HepG2 (cell line): Measurements from ENCODE around the gene NCAPD2. TPM values are rescaled to one million over a fixed set of nuclear protein-coding genes. Genes with fewer than 3 reads are reported as not detected.

Source experiments
- ARHGAP35 ChIP-seq: sonication (generic); formaldehyde crosslinking; IDR thresholded peaks from 2 replicates; pipeline ENCODE4 v1.9.0; 2022; ENCODE audit warnings: mild to moderate bottlenecking, inconsistent platforms, moderate library complexity, missing genetic modification reagents, borderline replicate concordance
- BCL6 ChIP-seq: IDR thresholded peaks from 2 replicates; pipeline ENCODE4 v1.6.1; 2016; ENCODE audit warnings: missing genetic modification reagents, missing compliant biosample characterization
- EP300 ChIP-seq, 3 experiments: sonication (generic) in 1 of 3; formaldehyde crosslinking in 1 of 3; IDR thresholded peaks; 2 replicates each; pipeline versions ENCODE4 v1.5.1 to v1.6.1; 2011 to 2020; ENCODE audit warnings: low read depth in 2 of 3, low read length in 2 of 3, borderline replicate concordance in 1 of 3, improper control_type of control experiment in 1 of 3, mild to moderate bottlenecking in 1 of 3, missing genetic modification reagents in 1 of 3, moderate library complexity in 1 of 3
- HOXA9 ChIP-seq: sonication (generic); formaldehyde crosslinking; IDR thresholded peaks from 2 replicates; pipeline ENCODE4 v1.8.1; 2022; ENCODE audit warnings: missing genetic modification reagents, mild to moderate bottlenecking, moderate library complexity, borderline replicate concordance
- ISX ChIP-seq: sonication (generic); formaldehyde crosslinking; conservative IDR thresholded peaks from 2 replicates; pipeline ENCODE4 v1.5.0; 2020; ENCODE audit warnings: missing genetic modification reagents
- KAT2B ChIP-seq: fragments of 150-350 bp; IDR thresholded peaks from 2 replicates; pipeline ENCODE4 v1.6.1; 2014; ENCODE audit warnings: low read depth, low read length, borderline replicate concordance
- KDM1A ChIP-seq: IDR thresholded peaks from 2 replicates; pipeline ENCODE4 v1.6.1; 2016; ENCODE audit warnings: missing compliant biosample characterization
- MED8 ChIP-seq: sonication (generic); formaldehyde crosslinking; IDR thresholded peaks from 2 replicates; pipeline ENCODE4 v1.8.1; 2023; ENCODE audit warnings: mild to moderate bottlenecking, missing genetic modification reagents; ENCODE audit not compliant: insufficient replicate concordance
- NFE2 ChIP-seq: sonication (generic); formaldehyde crosslinking; IDR thresholded peaks from 2 replicates; pipeline ENCODE4 v1.4.0; 2020; ENCODE audit warnings: missing genetic modification reagents
- NR2C2 ChIP-seq: sonication (generic); formaldehyde crosslinking; IDR thresholded peaks from 2 replicates; pipeline ENCODE4 v1.4.0; 2020; ENCODE audit warnings: missing genetic modification reagents, mild to moderate bottlenecking, moderate library complexity, borderline replicate concordance
- ONECUT2 ChIP-seq: sonication (generic); formaldehyde crosslinking; IDR thresholded peaks from 2 replicates; pipeline ENCODE4 v1.4.0; 2020; ENCODE audit warnings: missing genetic modification reagents
- PHF20 ChIP-seq: sonication (generic); formaldehyde crosslinking; IDR thresholded peaks from 2 replicates; pipeline ENCODE4 v1.5.0; 2020; ENCODE audit warnings: mild to moderate bottlenecking, missing genetic modification reagents
- PHF8 ChIP-seq: sonication (generic); formaldehyde crosslinking; IDR thresholded peaks from 2 replicates; pipeline ENCODE4 v1.5.0; 2020; ENCODE audit warnings: missing genetic modification reagents
- RBM39 ChIP-seq: fragments of 200-400 bp; formaldehyde crosslinking; IDR thresholded peaks from one replicate; pipeline ENCODE4 v1.6.1; 2018; ENCODE audit warnings: antibody characterized with exemption, mild to moderate bottlenecking, low read depth, low read length; ENCODE audit not compliant: poor library complexity, severe bottlenecking
- SALL2 ChIP-seq: sonication (generic); formaldehyde crosslinking; IDR thresholded peaks from 2 replicates; pipeline ENCODE4 v1.8.1; 2023; ENCODE audit warnings: mild to moderate bottlenecking, missing genetic modification reagents, inconsistent platforms
- TBP ChIP-seq: sonication (generic); formaldehyde crosslinking; IDR thresholded peaks from 2 replicates; pipeline ENCODE4 v1.5.0; 2020; ENCODE audit warnings: missing genetic modification reagents
- ZFP36L1 ChIP-seq: sonication (generic); formaldehyde crosslinking; IDR thresholded peaks from 2 replicates; pipeline ENCODE4 v1.8.0; 2022; ENCODE audit warnings: mild to moderate bottlenecking, missing genetic modification reagents, moderate library complexity
- ZFP82 ChIP-seq: sonication (generic); formaldehyde crosslinking; IDR thresholded peaks from 2 replicates; pipeline ENCODE4 v1.5.1; 2020; ENCODE audit warnings: mild to moderate bottlenecking, missing genetic modification reagents, borderline replicate concordance
- ZNF296 ChIP-seq: sonication (generic); formaldehyde crosslinking; conservative IDR thresholded peaks from 2 replicates; pipeline ENCODE4 v1.5.0; 2020; ENCODE audit warnings: mild to moderate bottlenecking, missing genetic modification reagents
- ZNF577 ChIP-seq: sonication (generic); formaldehyde crosslinking; IDR thresholded peaks from 2 replicates; pipeline ENCODE4 v1.4.0; 2020; ENCODE audit warnings: mild to moderate bottlenecking, low read depth, missing genetic modification reagents, borderline replicate concordance
- ZSCAN25 ChIP-seq: sonication (generic); formaldehyde crosslinking; IDR thresholded peaks from 2 replicates; pipeline ENCODE4 v1.8.0; 2022; ENCODE audit warnings: mild to moderate bottlenecking, missing genetic modification reagents
- polyA plus RNA-seq, 8 experiments: library from polyadenylated mRNA; depleted of rRNA in 3 of 8; stranded (reverse) in 7 of 8; unstranded in 1 of 8; fragments of >200 nt; fragmentation: Illumina TruSeq in 4 of 8; extraction: Trizol in 4 of 8; gene quantifications; 2 replicates each; pipeline versions ENCODE4 v1.2.1 to v1.2.3, GENCODE V29; 2011 to 2016; ENCODE audit warnings: low read depth in 4 of 8, missing spikeins in 1 of 8, mixed read lengths in 1 of 8; ENCODE audit not compliant: insufficient read depth in 1 of 8
- total RNA-seq, 5 experiments: library from RNA; depleted of rRNA; stranded (reverse); fragments of >200 nt; fragmentation: Illumina TruSeq; extraction: Trizol; gene quantifications; 2 replicates each; pipeline ENCODE4 v1.2.3, GENCODE V29; 2016; ENCODE audit warnings: low read depth in 1 of 5
- TF ChIP-seq, protein P1 (sequence below): sonication (generic); formaldehyde crosslinking; conservative IDR thresholded peaks from 2 replicates; pipeline ENCODE4 v1.8.0; 2022; ENCODE audit warnings: low read depth, missing genetic modification reagents
- TF ChIP-seq, protein P2 (sequence below): sonication (generic); formaldehyde crosslinking; IDR thresholded peaks from 2 replicates; pipeline ENCODE4 v1.4.0; 2020; ENCODE audit warnings: low read depth, mild to moderate bottlenecking, missing genetic modification reagents
- TF ChIP-seq, protein P3 (sequence below): sonication (generic); formaldehyde crosslinking; IDR thresholded peaks from 2 replicates; pipeline ENCODE4 v1.4.0; 2020; ENCODE audit warnings: missing genetic modification reagents, borderline replicate concordance

The NCAPD2 gene
- total and polyA plus RNA-seq, 2 of the 13 experiments (the other 11 are each of a cell fraction or from before 2014, with no cell fraction given): 51.1 to 65.6 TPM

DNA sequence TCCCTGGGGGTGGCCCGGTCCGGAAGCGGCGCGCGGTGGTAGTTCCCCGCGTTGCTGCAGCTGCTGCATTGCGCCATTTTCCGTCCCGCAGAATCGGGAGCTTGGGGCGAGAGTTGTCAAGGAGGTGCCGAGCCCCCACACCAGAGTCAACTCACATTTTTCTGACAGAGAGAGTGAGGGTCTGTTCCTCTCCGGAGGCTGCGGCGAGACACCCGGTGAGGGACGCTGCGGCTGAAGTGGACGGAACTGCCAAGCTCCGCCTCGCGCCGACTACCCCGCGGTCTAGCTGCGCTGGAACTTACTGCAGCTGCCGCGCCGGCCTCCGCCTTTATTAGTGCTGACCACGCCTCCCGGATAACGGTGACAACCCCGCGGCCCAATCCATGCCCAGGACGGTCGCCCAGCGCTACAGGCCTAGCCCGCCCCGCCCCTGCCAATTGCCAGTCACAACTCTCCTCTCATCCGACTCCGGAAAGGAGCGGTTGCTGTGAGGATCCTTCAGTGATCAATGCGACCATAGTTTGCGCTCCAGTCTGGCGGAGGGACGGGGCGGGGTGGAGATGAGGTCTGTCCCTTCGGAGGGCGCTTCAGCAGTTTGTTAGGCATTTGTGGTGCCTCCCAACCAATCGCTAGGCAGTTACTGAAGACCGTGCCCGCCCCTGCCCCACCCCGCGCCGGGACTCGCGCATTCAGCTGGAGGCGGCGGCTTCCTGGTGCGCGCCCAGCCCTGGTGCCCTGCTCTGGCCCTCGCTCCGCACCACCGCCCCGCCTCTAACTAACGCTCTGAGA is 23.3 kb upstream of the NCAPD2 start, which contains the start of gene VAMP1 (continued):
- TF ChIP-seq PHF8 (CRISPR knock-in tag) (peak; percentile 89), BCL6 (CRISPR knock-in tag) (peak; percentile 33), NR2C2 (CRISPR knock-in tag) (peak; percentile 51; the same call in 1 of the 2 replicates), MED8 (CRISPR knock-in tag) (peak; percentile 75), SALL2 (peak; percentile 68; the same call in 1 of the 2 replicates), ZNF296 (no peak), PHF20 (CRISPR knock-in tag) (peak; percentile 63), ZSCAN25 (CRISPR knock-in tag) (no peak), ZFP82 (CRISPR knock-in tag) (peak; percentile 79; the same call in 1 of the 2 replicates), KAT2B (no peak), EP300 (IDR thresholded peaks at IDR 0.05; ENCODE audit: low read depth in 2 of 2, low read length in 2 of 2) (no peak), EP300 (CRISPR knock-in tag; IDR thresholded peaks at IDR 0.05; ENCODE audit: borderline replicate concordance) (no peak), ISX (CRISPR knock-in tag) (no peak), KDM1A (CRISPR knock-in tag) (no peak), ZFP36L1 (CRISPR knock-in tag) (peak; percentile 81; the same call in 1 of the 2 replicates), HOXA9 (no peak), RBM39 (peak; percentile 91), ONECUT2 (peak; percentile 69; the same call in 1 of the 2 replicates), TBP (no peak), NFE2 (CRISPR knock-in tag) (no peak), ZNF577 (no peak), ARHGAP35 (CRISPR knock-in tag) (no peak; the same call in 1 of the 2 replicates)
- TF ChIP-seq, protein P1, sequence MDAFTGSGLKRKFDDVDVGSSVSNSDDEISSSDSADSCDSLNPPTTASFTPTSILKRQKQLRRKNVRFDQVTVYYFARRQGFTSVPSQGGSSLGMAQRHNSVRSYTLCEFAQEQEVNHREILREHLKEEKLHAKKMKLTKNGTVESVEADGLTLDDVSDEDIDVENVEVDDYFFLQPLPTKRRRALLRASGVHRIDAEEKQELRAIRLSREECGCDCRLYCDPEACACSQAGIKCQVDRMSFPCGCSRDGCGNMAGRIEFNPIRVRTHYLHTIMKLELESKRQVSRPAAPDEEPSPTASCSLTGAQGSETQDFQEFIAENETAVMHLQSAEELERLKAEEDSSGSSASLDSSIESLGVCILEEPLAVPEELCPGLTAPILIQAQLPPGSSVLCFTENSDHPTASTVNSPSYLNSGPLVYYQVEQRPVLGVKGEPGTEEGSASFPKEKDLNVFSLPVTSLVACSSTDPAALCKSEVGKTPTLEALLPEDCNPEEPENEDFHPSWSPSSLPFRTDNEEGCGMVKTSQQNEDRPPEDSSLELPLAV: no peak
- TF ChIP-seq, protein P2, sequence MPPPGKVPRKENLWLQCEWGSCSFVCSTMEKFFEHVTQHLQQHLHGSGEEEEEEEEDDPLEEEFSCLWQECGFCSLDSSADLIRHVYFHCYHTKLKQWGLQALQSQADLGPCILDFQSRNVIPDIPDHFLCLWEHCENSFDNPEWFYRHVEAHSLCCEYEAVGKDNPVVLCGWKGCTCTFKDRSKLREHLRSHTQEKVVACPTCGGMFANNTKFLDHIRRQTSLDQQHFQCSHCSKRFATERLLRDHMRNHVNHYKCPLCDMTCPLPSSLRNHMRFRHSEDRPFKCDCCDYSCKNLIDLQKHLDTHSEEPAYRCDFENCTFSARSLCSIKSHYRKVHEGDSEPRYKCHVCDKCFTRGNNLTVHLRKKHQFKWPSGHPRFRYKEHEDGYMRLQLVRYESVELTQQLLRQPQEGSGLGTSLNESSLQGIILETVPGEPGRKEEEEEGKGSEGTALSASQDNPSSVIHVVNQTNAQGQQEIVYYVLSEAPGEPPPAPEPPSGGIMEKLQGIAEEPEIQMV (CRISPR knock-in tag): 0 out of 2 replicates have a peak, but pooled peaks have one; percentile 68
- TF ChIP-seq, protein P3, sequence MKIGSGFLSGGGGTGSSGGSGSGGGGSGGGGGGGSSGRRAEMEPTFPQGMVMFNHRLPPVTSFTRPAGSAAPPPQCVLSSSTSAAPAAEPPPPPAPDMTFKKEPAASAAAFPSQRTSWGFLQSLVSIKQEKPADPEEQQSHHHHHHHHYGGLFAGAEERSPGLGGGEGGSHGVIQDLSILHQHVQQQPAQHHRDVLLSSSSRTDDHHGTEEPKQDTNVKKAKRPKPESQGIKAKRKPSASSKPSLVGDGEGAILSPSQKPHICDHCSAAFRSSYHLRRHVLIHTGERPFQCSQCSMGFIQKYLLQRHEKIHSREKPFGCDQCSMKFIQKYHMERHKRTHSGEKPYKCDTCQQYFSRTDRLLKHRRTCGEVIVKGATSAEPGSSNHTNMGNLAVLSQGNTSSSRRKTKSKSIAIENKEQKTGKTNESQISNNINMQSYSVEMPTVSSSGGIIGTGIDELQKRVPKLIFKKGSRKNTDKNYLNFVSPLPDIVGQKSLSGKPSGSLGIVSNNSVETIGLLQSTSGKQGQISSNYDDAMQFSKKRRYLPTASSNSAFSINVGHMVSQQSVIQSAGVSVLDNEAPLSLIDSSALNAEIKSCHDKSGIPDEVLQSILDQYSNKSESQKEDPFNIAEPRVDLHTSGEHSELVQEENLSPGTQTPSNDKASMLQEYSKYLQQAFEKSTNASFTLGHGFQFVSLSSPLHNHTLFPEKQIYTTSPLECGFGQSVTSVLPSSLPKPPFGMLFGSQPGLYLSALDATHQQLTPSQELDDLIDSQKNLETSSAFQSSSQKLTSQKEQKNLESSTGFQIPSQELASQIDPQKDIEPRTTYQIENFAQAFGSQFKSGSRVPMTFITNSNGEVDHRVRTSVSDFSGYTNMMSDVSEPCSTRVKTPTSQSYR (CRISPR knock-in tag): no peak
